Panc1 (cell line): Measurements from ENCODE around the gene ASB17. TPM values are rescaled to one million over a fixed set of nuclear protein-coding genes. Genes with fewer than 3 reads are reported as not detected.

Experiments used
- ATAC-seq: fragments of 200-7000 bp; cut with Tn5 transposase; 2 replicates; pipeline ENCODE4 v1.9.1; 2020; ENCODE audit warnings: mild to moderate bottlenecking, moderate library complexity
- BruUV-seq: library from RNA; stranded (reverse); fragments of 400-500 nt; replicated peaks from 2 replicates; lab custom pipeline; 2021; lab: Mats Ljungman, UMichigan
- CTCF ChIA-PET: fragments of 300-600 bp; sonication (Branson Sonifier 250); formaldehyde crosslinking; loops from one replicate; lab custom pipeline; 2022; ENCODE audit warnings: antibody characterized with exemption; lab: Charles Lee
- POLR2A ChIA-PET: fragments of 300-600 bp; sonication (Branson Sonifier 250); formaldehyde crosslinking; loops from one replicate; lab custom pipeline; 2022; ENCODE audit warnings: antibody characterized with exemption; lab: Charles Lee
- DNase-seq: peaks from one replicate; pipeline ENCODE4 v3.0.0-alpha.2; 2010; ENCODE audit warnings: low read depth, low spot score
- H3K27ac ChIP-seq: 2 replicates; pipeline ENCODE4 v1.5.1; 2011; ENCODE audit warnings: mild to moderate bottlenecking, low read length, inconsistent platforms
- H3K27me3 ChIP-seq: fragments of 200-500 bp; sonication (Bioruptor generic); 2 replicates; pipeline ENCODE4 v1.6.0; 2014; ENCODE audit warnings: low read length, inconsistent platforms; ENCODE audit not compliant: control insufficient read depth, insufficient read depth
- H3K36me3 ChIP-seq: fragments of 200-500 bp; sonication (Bioruptor generic); 2 replicates; pipeline ENCODE4 v1.5.1; 2014; ENCODE audit warnings: inconsistent platforms, mild to moderate bottlenecking, low read length, moderate library complexity; ENCODE audit not compliant: control insufficient read depth, insufficient read depth
- H3K4me1 ChIP-seq: 2 replicates; pipeline ENCODE4 v1.5.1; 2011; ENCODE audit warnings: inconsistent platforms, mild to moderate bottlenecking, low read length, moderate library complexity; ENCODE audit not compliant: control insufficient read depth, insufficient read depth
- H3K4me3 ChIP-seq, 2 experiments: 2 replicates each; pipeline ENCODE4 v1.5.1; 2011 to 2012; ENCODE audit warnings: low read depth in 2 of 2, low read length in 2 of 2, mild to moderate bottlenecking in 2 of 2, inconsistent platforms in 1 of 2, moderate library complexity in 1 of 2
- H3K9me3 ChIP-seq: fragments of 200-500 bp; sonication (Bioruptor generic); 2 replicates; pipeline ENCODE4 v1.5.1; 2014; ENCODE audit warnings: low read depth, mild to moderate bottlenecking, inconsistent platforms, low read length, moderate library complexity; ENCODE audit not compliant: control insufficient read depth, insufficient read depth
- CTCF ChIP-seq: fragments of 450-650 bp; IDR thresholded peaks from 2 replicates; pipeline ENCODE4 v1.5.1; 2017; ENCODE audit warnings: mild to moderate bottlenecking
- POLR2AphosphoS5 ChIP-seq: IDR thresholded peaks from 2 replicates; pipeline ENCODE4 v1.6.1; 2012; ENCODE audit warnings: mild to moderate bottlenecking, low read depth, low read length, moderate library complexity
- REST ChIP-seq, 2 experiments: IDR thresholded peaks; 2 replicates each; pipeline ENCODE4 v1.6.1; 2011 to 2012; ENCODE audit warnings: low read depth in 2 of 2, control low read depth in 1 of 2, low read length in 1 of 2, mild to moderate bottlenecking in 1 of 2, moderate library complexity in 1 of 2; ENCODE audit not compliant: insufficient read depth in 1 of 2
- SIN3A ChIP-seq: IDR thresholded peaks from 2 replicates; pipeline ENCODE4 v1.6.1; 2012; ENCODE audit warnings: low read depth, mild to moderate bottlenecking, low read length, moderate library complexity, borderline replicate concordance; ENCODE audit not compliant: insufficient read depth
- TCF7L2 ChIP-seq: IDR thresholded peaks from 2 replicates; pipeline ENCODE4 v1.6.1; 2011; ENCODE audit warnings: mild to moderate bottlenecking, low read depth, low read length, inconsistent platforms
- in situ Hi-C: cut with HindIII; loops from 2 replicates; pipeline ENCODE4 v1.10.0; 2016; ENCODE audit warnings: low sequenced_read_pairs, low pct_unique_long_range_greater_than_20kb
- intact Hi-C: fragments of 100-400 bp; cut with micrococcal nuclease; formaldehyde crosslinking; loops from one replicate; pipeline ENCODE4 v1.10.0; 2022; ENCODE audit not compliant: unreplicated experiment
- total RNA-seq: library from RNA; stranded (reverse); gene quantifications from one replicate; pipeline ENCODE4 v1.2.1, GENCODE V29; 2021; ENCODE audit not compliant: unreplicated experiment

The ASB17 gene
- total RNA-seq, 1 experiment from 2014 or later = not detected

GRCh38 chr1:75908717-75909152 lies 23.5 kb downstream of the ASB17 start:
- Histone ChIP-seq H3K4me3 (no peak overlapping the region), H3K4me1 (no peaks in the 10 kb centered on the region), H3K9me3 (no peaks in the 10 kb centered on the region), H3K36me3 (no peaks in the 10 kb centered on the region), H3K27ac (no peak overlapping the region), H3K27me3 (peaks cover 9% of the 10 kb centered on the region)
- CTCF ChIA-PET = no interaction called here
- in situ Hi-C loops = no loop called here
- TF ChIP-seq CTCF (peak; percentile 62), TCF7L2 (no peak), POLR2AphosphoS5 (no peak), SIN3A (no peak)
- DNase-seq = peak; percentile 50
- intact Hi-C loops = loop anchor here (2.0 kb wide), 1 partner anchor 246 kb away; no protein-coding TSS in a partner anchor
- POLR2A ChIA-PET = interaction anchor here (0.9 kb wide), 1 partner anchor 73 kb away, joined by 3 read pairs; no protein-coding TSS in a partner anchor
- ATAC-seq = peak; percentile 83
- no TSS peak for BruUV-seq

GRCh38 chr1:75901371-75901770 lies 30.8 kb downstream of the ASB17 start:
- BruUV-seq = no TSS peak
- in situ Hi-C loops (no loop called here), intact Hi-C loops (no loop called here)
- no peaks in the 10 kb centered on the region for H3K9me3 ChIP-seq
- ATAC-seq (no peak), DNase-seq (no peak)
- ChIA-PET CTCF (no interaction called here), POLR2A (no interaction called here)
- no peak overlapping the region for H3K27ac ChIP-seq
- no peak overlapping the region for H3K4me3 ChIP-seq
- no peaks in the 10 kb centered on the region for H3K27me3 ChIP-seq
- no peak for TF ChIP-seq REST (IDR thresholded peaks at IDR 0.05; ENCODE audit: insufficient read depth in 1 of 2, low read depth in 2 of 2, low read length in 1 of 2)
- no peak for TF ChIP-seq POLR2AphosphoS5
- no peak for TF ChIP-seq SIN3A
- TF ChIP-seq TCF7L2 = no peak
- no peak for TF ChIP-seq CTCF
- no peaks in the 10 kb centered on the region for H3K4me1 ChIP-seq
- no peaks in the 10 kb centered on the region for H3K36me3 ChIP-seq
